Ovary (tissue), 9 donors: ENCODE results near the gene VPS37B. TPM values are rescaled to one million over a fixed set of nuclear protein-coding genes. Genes with fewer than 3 reads are reported as not detected.

ENCODE experiments used
- DNase-seq, 5 donors: peaks; one replicate each; pipeline ENCODE4 v3.0.0-alpha.2; 2019 to 2020
- H3K27ac ChIP-seq, 2 donors: fragments of 200-600 bp; one replicate each; pipeline versions ENCODE4 v1.5.1 to v1.8.0; 2019 to 2022
- H3K27me3 ChIP-seq: fragments of 200-600 bp; one replicate; pipeline ENCODE4 v1.8.0; 2022
- H3K36me3 ChIP-seq: fragments of 200-600 bp; sonication (generic); one replicate; pipeline ENCODE4 v1.5.1; 2019
- H3K4me1 ChIP-seq: one replicate; pipeline ENCODE4 v1.8.1; 2013; ENCODE audit warnings: mild to moderate bottlenecking, moderate library complexity; ENCODE audit not compliant: insufficient read depth
- H3K4me3 ChIP-seq: fragments of 200-600 bp; sonication (generic); one replicate; pipeline ENCODE4 v1.5.1; 2017
- H3K9me3 ChIP-seq, 2 donors: fragments of 200-600 bp in 1 of 2; sonication (generic) in 1 of 2; one replicate each; pipeline versions ENCODE4 v1.5.1 to v1.8.1; 2013 to 2019; ENCODE audit warnings: mild to moderate bottlenecking in 1 of 2, moderate library complexity in 1 of 2
- EP300 ChIP-seq: sonication (generic); formaldehyde crosslinking; IDR thresholded peaks from one replicate; pipeline ENCODE4 v1.6.1; 2017; ENCODE audit warnings: antibody characterized with exemption
- POLR2A ChIP-seq: fragments of 450-650 bp; IDR thresholded peaks from one replicate; pipeline ENCODE4 v1.6.1; 2017; ENCODE audit warnings: antibody characterized with exemption, mild to moderate bottlenecking, moderate library complexity
- WGBS, 3 donors: extraction: QIAGEN DNeasy Blood & Tissue Kit in 1 of 3; methylation state at CpG; one replicate each; pipeline versions ENCODE4 v1.1.5 to v1.1.7; 2013 to 2017; 5-methylcytosine and 5-hydroxymethylcytosine counted together
- intact Hi-C, 4 donors: fragments of 100-400 bp; cut with DNase I; formaldehyde crosslinking; loops; one replicate each; pipeline versions ENCODE4 v1.11.0 to v1.15.1; 2022 to 2023
- polyA plus RNA-seq, 2 donors: library from polyadenylated mRNA; stranded (reverse); fragments of 200-250 nt in 1 of 2; fragments of 350-450 nt in 1 of 2; fragmentation: Illumina TruSeq in 1 of 2; extraction: RNeasy Lipid Tissue Mini Kit (QIAGEN cat#74804) in 1 of 2; gene quantifications; one replicate each; pipeline ENCODE4 v1.2.3, GENCODE V29; 2013 to 2014
- total RNA-seq, 7 donors: library from RNA; depleted of rRNA in 2 of 7; stranded (reverse); fragments of >200 nt in 2 of 7; fragmentation: NEBNext Ultra II Directional in 3 of 7; extraction: Animal tissue kit (Norgen Biotek cat#: 25700) in 3 of 7; gene quantifications; one replicate each; pipeline versions ENCODE4 v1.1.0 to v1.2.4, GENCODE V29; 2016 to 2023
- TF ChIP-seq, protein P1 (sequence below), 3 donors: fragments of 450-650 bp in 2 of 3; fragments of 200-600 bp in 1 of 3; IDR thresholded peaks; one replicate each; pipeline versions ENCODE4 v1.5.1 to v1.8.0; 2016 to 2022; ENCODE audit warnings: antibody characterized with exemption in 3 of 3, mild to moderate bottlenecking in 1 of 3
- donor health status: DM: no; HTN: no; CAD: no; lungs with moderate emphysema.
- donor health status: DM: no; HTN: no; CAD: no.
- donor health status: Bipolar disorder and iron deficiency.
- donor health status: DM: yes; HTN: yes; CAD: no.
- donor health status: DM: no; HTN: no; CAD: no.
- donor health status: DM: yes; HTN: yes; CAD: no.

Gene VPS37B
- total and polyA plus RNA-seq, 9 donors = 9.5 to 44.3 (median 12.1) TPM

GRCh38 chr12:122844366-122844971, 51.5 kb downstream of the VPS37B start:
- no peak overlapping the region for H3K4me3 ChIP-seq
- TF ChIP-seq POLR2A (no peak), EP300 (no peak)
- TF ChIP-seq, protein P1, sequence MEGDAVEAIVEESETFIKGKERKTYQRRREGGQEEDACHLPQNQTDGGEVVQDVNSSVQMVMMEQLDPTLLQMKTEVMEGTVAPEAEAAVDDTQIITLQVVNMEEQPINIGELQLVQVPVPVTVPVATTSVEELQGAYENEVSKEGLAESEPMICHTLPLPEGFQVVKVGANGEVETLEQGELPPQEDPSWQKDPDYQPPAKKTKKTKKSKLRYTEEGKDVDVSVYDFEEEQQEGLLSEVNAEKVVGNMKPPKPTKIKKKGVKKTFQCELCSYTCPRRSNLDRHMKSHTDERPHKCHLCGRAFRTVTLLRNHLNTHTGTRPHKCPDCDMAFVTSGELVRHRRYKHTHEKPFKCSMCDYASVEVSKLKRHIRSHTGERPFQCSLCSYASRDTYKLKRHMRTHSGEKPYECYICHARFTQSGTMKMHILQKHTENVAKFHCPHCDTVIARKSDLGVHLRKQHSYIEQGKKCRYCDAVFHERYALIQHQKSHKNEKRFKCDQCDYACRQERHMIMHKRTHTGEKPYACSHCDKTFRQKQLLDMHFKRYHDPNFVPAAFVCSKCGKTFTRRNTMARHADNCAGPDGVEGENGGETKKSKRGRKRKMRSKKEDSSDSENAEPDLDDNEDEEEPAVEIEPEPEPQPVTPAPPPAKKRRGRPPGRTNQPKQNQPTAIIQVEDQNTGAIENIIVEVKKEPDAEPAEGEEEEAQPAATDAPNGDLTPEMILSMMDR (IDR thresholded peaks at IDR 0.05) = no peak
- no peak for DNase-seq
- 84 to 87% (median 85%) methylated on average over 8 of the region's 8 CpGs for WGBS, 3 donors
- H3K27ac ChIP-seq = no peak overlapping the region
- no peaks in the 10 kb centered on the region for H3K27me3 ChIP-seq
- H3K4me1 ChIP-seq = no peaks in the 10 kb centered on the region
- no peaks in the 10 kb centered on the region for H3K36me3 ChIP-seq
- H3K9me3 ChIP-seq = no peaks in the 10 kb centered on the region
- intact Hi-C loops = no loop called here

GRCh38 chr12:122843455-122843854, 52.5 kb downstream of the VPS37B start:
- TF ChIP-seq, protein P1 (IDR thresholded peaks at IDR 0.05) = no peak
- no peak for TF ChIP-seq POLR2A
- no peak for TF ChIP-seq EP300
- Histone ChIP-seq H3K4me1 (no peaks in the 10 kb centered on the region), H3K27ac (no peak overlapping the region), H3K4me3 (no peak overlapping the region), H3K27me3 (no peaks in the 10 kb centered on the region), H3K36me3 (no peaks in the 10 kb centered on the region), H3K9me3 (no peaks in the 10 kb centered on the region)
- DNase-seq = no peak
- intact Hi-C loops = no loop called here
- 89 to 94% (median 93%) methylated on average over 8 of the region's 8 CpGs for WGBS, 3 donors

- DNase-seq = no peak
- H3K27me3 ChIP-seq = no peaks in the 10 kb centered on the region
- no peak overlapping the region for H3K4me3 ChIP-seq
- no peaks in the 10 kb centered on the region for H3K4me1 ChIP-seq
- TF ChIP-seq, protein P1 (IDR thresholded peaks at IDR 0.05) = no peak
- TF ChIP-seq POLR2A (no peak), EP300 (no peak)
- 85 to 87% (median 86%) methylated on average over 22 of the region's 22 CpGs for WGBS, 3 donors
- intact Hi-C loops = no loop called here
- no peak overlapping the region for H3K27ac ChIP-seq
- no peaks in the 10 kb centered on the region for H3K36me3 ChIP-seq
- no peaks in the 10 kb centered on the region for H3K9me3 ChIP-seq
Observed at GRCh38 chr12:122842505-122843405, 53.2 kb downstream of the VPS37B start.

DNA sequence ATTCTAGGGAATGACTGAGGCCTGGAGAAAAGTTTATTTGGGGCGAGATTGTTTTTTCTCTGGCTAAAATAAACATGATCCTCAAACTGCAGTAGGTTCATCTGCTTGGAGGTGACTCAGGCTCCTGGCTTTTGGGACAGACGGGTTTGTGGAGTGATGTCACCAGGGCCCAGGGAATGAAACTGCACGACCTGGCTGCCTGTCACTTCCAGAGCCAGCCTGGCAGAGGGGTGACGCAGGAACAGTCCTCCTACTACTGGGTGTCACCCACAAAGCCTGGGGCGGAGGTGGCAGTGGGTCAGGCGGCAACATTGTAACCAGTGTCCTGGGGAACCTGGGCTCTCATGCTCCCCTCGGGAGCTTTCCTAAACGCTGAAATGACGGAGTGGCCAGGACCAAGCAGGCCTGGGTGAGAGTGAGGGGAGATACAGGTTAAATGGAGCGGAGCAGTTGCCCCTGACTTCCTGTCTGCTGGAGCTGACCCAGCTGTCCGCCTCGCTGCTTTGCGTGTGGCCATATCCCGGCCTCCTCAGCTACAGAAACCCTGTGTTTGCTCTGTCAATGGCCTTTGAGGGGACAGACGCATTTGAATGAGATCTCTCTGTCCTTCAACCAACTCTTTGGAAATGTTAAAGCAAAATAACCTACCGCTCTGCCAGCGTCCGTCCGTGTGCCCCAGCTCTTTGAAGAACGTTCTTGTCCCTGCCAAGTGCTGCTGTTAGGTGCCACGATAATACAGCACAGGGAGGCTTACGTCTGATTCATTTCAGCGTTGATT, 54.2 kb downstream of the VPS37B start:
- WGBS, 3 donors = 72 to 78% (median 76%) methylated on average over 23 of the region's 23 CpGs
- DNase-seq = no peak
- Histone ChIP-seq H3K4me3 (no peak overlapping the region), H3K27ac (no peak overlapping the region), H3K27me3 (no peaks in the 10 kb centered on the region), H3K4me1 (no peaks in the 10 kb centered on the region), H3K9me3 (no peaks in the 10 kb centered on the region), H3K36me3 (no peaks in the 10 kb centered on the region)
- intact Hi-C loops = no loop called here
- TF ChIP-seq POLR2A = no peak
- TF ChIP-seq, protein P1 (IDR thresholded peaks at IDR 0.05) = no peak
- TF ChIP-seq EP300 = no peak
